GM21717 (cell line): ENCODE results near the gene CYP51A1.
A peak's percentile ranks its signal among the peaks of the same experiment; 100 is the strongest.
"Not testable (repeated sequence)": the region's sequence is repeated elsewhere in the genome, so short reads cannot be mapped to it uniquely, and the experiment has no call there.

Experiments used
- ATAC-seq: cut with Tn5 transposase; IDR thresholded peaks from one replicate; pipeline ENCODE4 v1.9.1; 2021; ENCODE audit warnings: mild to moderate bottlenecking, moderate library complexity; ENCODE audit not compliant: unreplicated experiment

CYP51A1 gene

GRCh38 chr7:92134271-92135051 lies at the start of gene CYP51A1:
CYP51A1 (minus strand) TSS chr7:92134477; CDS start chr7:92134364, 113 bp downstream.
- ATAC-seq: peak; percentile 88

GRCh38 chr7:92178928-92179924 lies 44.9 kb upstream of the CYP51A1 start, which contains the start of gene LRRD1:
LRRD1 (minus strand) TSS chr7:92179142; CDS start chr7:92165202, 13,940 bp downstream.
- ATAC-seq: peak; percentile 99

GRCh38 chr7:92177362-92177761 lies 43.1 kb upstream of the CYP51A1 start:
- ATAC-seq: no peak

- ATAC-seq: not testable (repeated sequence)
These were observed 35.3 kb upstream of the CYP51A1 start for GRCh38 chr7:92169529-92169928.

GRCh38 chr7:92161271-92161670 lies 27.0 kb upstream of the CYP51A1 start:
- no peak for ATAC-seq

GRCh38 chr7:92158660-92159575 lies 24.6 kb upstream of the CYP51A1 start:
- ATAC-seq: peak; percentile 83

- no peak for ATAC-seq
These were observed 22.7 kb upstream of the CYP51A1 start for GRCh38 chr7:92156990-92157389.

GRCh38 chr7:92155108-92155739 lies 20.9 kb upstream of the CYP51A1 start:
- no peak for ATAC-seq

- no peak for ATAC-seq
These were observed 16.3 kb upstream of the CYP51A1 start for GRCh38 chr7:92150450-92151017.

- ATAC-seq: no peak
These were observed 15.5 kb upstream of the CYP51A1 start for GRCh38 chr7:92149736-92150239.

- ATAC-seq: not testable (repeated sequence)
These were observed 9.1 kb upstream of the CYP51A1 start for GRCh38 chr7:92143192-92143880.

- ATAC-seq: not testable (repeated sequence)
These were observed 8.5 kb upstream of the CYP51A1 start for GRCh38 chr7:92142791-92143190.

- ATAC-seq: no peak
These were observed 6.9 kb upstream of the CYP51A1 start for GRCh38 chr7:92141161-92141560.

GRCh38 chr7:92137557-92137956 lies 3.3 kb upstream of the CYP51A1 start:
- no peak for ATAC-seq

GRCh38 chr7:92135052-92135889 lies 994 bp upstream of the CYP51A1 start:
- ATAC-seq: no peak

- ATAC-seq: peak; percentile 42
These were observed 473 bp downstream of the CYP51A1 start for GRCh38 chr7:92133737-92134270.

- peak; percentile 27 for ATAC-seq
These were observed 1.0 kb downstream of the CYP51A1 start for GRCh38 chr7:92133133-92133736.
